HepG2 (cell line): ENCODE data around the gene ZCCHC8. TPM values are rescaled to one million over a fixed set of nuclear protein-coding genes. Genes with fewer than 3 reads are reported as not detected.

Source experiments
- DNMT3B ChIP-seq: conservative IDR thresholded peaks from 2 replicates; pipeline ENCODE4 v1.6.1; 2016; ENCODE audit warnings: missing biosample characterization, control low read depth
- FOXO1 ChIP-seq: sonication (generic); formaldehyde crosslinking; IDR thresholded peaks from 2 replicates; pipeline ENCODE4 v1.4.0; 2020; ENCODE audit warnings: missing genetic modification reagents
- HMGXB3 ChIP-seq: sonication (generic); formaldehyde crosslinking; IDR thresholded peaks from 2 replicates; pipeline ENCODE4 v1.4.0; 2020; ENCODE audit warnings: missing genetic modification reagents, borderline replicate concordance
- HOXA7 ChIP-seq: sonication (generic); formaldehyde crosslinking; IDR thresholded peaks from 2 replicates; pipeline ENCODE4 v1.8.1; 2022; ENCODE audit warnings: mild to moderate bottlenecking, missing genetic modification reagents, moderate library complexity
- KMT2B ChIP-seq: IDR thresholded peaks from 2 replicates; pipeline ENCODE4 v1.6.1; 2016; ENCODE audit warnings: missing genetic modification reagents, missing compliant biosample characterization
- MATR3 ChIP-seq: sonication (generic); formaldehyde crosslinking; IDR thresholded peaks from 2 replicates; pipeline ENCODE4 v1.4.0; 2020; ENCODE audit warnings: missing genetic modification reagents
- NRL ChIP-seq: sonication (generic); formaldehyde crosslinking; IDR thresholded peaks from 2 replicates; pipeline ENCODE4 v1.5.0; 2020; ENCODE audit warnings: missing genetic modification reagents, mild to moderate bottlenecking, moderate library complexity, borderline replicate concordance
- PRMT3 ChIP-seq: sonication (generic); formaldehyde crosslinking; IDR thresholded peaks from 2 replicates; pipeline ENCODE4 v1.8.1; 2022; ENCODE audit warnings: low read depth, mild to moderate bottlenecking, moderate library complexity, missing genetic modification reagents, borderline replicate concordance
- SRSF9 ChIP-seq: fragments of 200-400 bp; formaldehyde crosslinking; IDR thresholded peaks from 2 replicates; pipeline ENCODE4 v1.6.1; 2018; ENCODE audit warnings: borderline replicate concordance, mild to moderate bottlenecking, low read depth, low read length; ENCODE audit not compliant: insufficient read depth, poor library complexity, severe bottlenecking
- TOPORS ChIP-seq: sonication (generic); formaldehyde crosslinking; IDR thresholded peaks from 2 replicates; pipeline ENCODE4 v1.8.0; 2023; ENCODE audit warnings: mild to moderate bottlenecking, missing genetic modification reagents
- ZIK1 ChIP-seq: sonication (generic); formaldehyde crosslinking; IDR thresholded peaks from 2 replicates; pipeline ENCODE4 v1.5.0; 2020; ENCODE audit warnings: mild to moderate bottlenecking, low read depth, missing genetic modification reagents, borderline replicate concordance
- ZNF160 ChIP-seq: sonication (generic); formaldehyde crosslinking; IDR thresholded peaks from 2 replicates; pipeline ENCODE4 v1.8.0; 2022; ENCODE audit warnings: mild to moderate bottlenecking, inconsistent platforms, missing genetic modification reagents
- ZSCAN25 ChIP-seq: sonication (generic); formaldehyde crosslinking; IDR thresholded peaks from 2 replicates; pipeline ENCODE4 v1.8.0; 2022; ENCODE audit warnings: mild to moderate bottlenecking, missing genetic modification reagents
- polyA plus RNA-seq, 8 experiments: library from polyadenylated mRNA; depleted of rRNA in 3 of 8; stranded (reverse) in 7 of 8; unstranded in 1 of 8; fragments of >200 nt; fragmentation: Illumina TruSeq in 4 of 8; extraction: Trizol in 4 of 8; gene quantifications; 2 replicates each; pipeline versions ENCODE4 v1.2.1 to v1.2.3, GENCODE V29; 2011 to 2016; ENCODE audit warnings: low read depth in 4 of 8, missing spikeins in 1 of 8, mixed read lengths in 1 of 8; ENCODE audit not compliant: insufficient read depth in 1 of 8
- total RNA-seq, 5 experiments: library from RNA; depleted of rRNA; stranded (reverse); fragments of >200 nt; fragmentation: Illumina TruSeq; extraction: Trizol; gene quantifications; 2 replicates each; pipeline ENCODE4 v1.2.3, GENCODE V29; 2016; ENCODE audit warnings: low read depth in 1 of 5
- TF ChIP-seq, protein P1 (sequence below): sonication (generic); formaldehyde crosslinking; IDR thresholded peaks from 2 replicates; pipeline ENCODE4 v1.5.1; 2020; ENCODE audit warnings: missing genetic modification reagents, mild to moderate bottlenecking, borderline replicate concordance
- TF ChIP-seq, protein P2 (sequence below): sonication (generic); formaldehyde crosslinking; IDR thresholded peaks from 2 replicates; pipeline ENCODE4 v1.4.0; 2020; ENCODE audit warnings: missing genetic modification reagents
- TF ChIP-seq, protein P3 (sequence below): fragments of 450-650 bp; IDR thresholded peaks from 2 replicates; pipeline ENCODE4 v1.6.1; 2017
- TF ChIP-seq, protein P4 (sequence below): sonication (generic); formaldehyde crosslinking; IDR thresholded peaks from 2 replicates; pipeline ENCODE4 v1.4.0; 2020; ENCODE audit warnings: missing genetic modification reagents

Gene ZCCHC8
- total and polyA plus RNA-seq, 2 of the 13 experiments (the other 11 are each of a cell fraction or from before 2014, with no cell fraction given), result 18.6 to 20.9 TPM

DNA sequence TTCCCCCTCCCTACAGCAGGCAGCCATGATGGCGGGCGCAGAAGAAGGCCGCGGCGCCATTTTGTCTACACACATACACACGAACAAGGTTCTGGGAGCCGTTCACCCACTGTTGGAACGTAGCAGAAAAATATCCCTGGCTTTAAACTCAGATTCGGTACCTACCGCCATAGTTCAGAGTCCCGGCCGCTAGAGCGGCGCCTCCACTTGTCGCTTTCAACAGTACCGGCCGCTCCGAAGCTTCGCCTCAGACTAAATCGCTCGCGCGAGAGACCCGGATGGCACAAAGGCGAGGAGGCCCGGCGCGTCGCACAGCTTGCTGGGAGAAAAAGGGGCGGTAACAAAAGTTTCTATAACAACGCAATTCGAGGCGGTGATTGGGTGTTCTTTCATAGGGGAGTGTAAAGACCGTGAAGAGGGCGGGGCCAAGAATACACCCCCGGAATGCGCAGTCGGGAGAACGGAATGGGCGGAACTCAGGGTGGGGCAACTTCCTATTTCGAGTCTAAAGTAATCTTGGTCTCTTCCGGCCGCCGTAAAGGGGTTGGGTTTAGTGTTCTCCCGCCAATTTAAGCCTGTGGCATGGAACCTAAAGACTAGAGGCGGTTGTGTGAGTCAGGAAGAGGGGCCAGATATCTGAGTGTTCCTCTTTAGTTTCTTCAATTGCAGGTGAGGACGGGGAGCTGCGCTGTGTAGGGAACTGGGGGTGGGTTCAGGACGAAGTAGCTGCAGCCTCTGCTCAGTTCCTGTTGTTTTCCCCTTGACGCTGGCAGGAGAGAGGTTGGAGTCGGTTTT is 26.1 kb upstream of the ZCCHC8 start, which contains the start of the genes KNTC1 and RSRC2 (continued):
- TF ChIP-seq ZIK1 (CRISPR knock-in tag), result peak; percentile 69; the same call in 1 of the 2 replicates
- TF ChIP-seq SRSF9, result no peak
- TF ChIP-seq HOXA7 (CRISPR knock-in tag), result no peak
- TF ChIP-seq, protein P1, sequence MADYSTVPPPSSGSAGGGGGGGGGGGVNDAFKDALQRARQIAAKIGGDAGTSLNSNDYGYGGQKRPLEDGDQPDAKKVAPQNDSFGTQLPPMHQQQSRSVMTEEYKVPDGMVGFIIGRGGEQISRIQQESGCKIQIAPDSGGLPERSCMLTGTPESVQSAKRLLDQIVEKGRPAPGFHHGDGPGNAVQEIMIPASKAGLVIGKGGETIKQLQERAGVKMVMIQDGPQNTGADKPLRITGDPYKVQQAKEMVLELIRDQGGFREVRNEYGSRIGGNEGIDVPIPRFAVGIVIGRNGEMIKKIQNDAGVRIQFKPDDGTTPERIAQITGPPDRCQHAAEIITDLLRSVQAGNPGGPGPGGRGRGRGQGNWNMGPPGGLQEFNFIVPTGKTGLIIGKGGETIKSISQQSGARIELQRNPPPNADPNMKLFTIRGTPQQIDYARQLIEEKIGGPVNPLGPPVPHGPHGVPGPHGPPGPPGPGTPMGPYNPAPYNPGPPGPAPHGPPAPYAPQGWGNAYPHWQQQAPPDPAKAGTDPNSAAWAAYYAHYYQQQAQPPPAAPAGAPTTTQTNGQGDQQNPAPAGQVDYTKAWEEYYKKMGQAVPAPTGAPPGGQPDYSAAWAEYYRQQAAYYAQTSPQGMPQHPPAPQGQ (CRISPR knock-in tag), result no peak
- TF ChIP-seq DNMT3B (CRISPR knock-in tag), result peak; percentile 71; the same call in 1 of the 2 replicates
- TF ChIP-seq, protein P2, sequence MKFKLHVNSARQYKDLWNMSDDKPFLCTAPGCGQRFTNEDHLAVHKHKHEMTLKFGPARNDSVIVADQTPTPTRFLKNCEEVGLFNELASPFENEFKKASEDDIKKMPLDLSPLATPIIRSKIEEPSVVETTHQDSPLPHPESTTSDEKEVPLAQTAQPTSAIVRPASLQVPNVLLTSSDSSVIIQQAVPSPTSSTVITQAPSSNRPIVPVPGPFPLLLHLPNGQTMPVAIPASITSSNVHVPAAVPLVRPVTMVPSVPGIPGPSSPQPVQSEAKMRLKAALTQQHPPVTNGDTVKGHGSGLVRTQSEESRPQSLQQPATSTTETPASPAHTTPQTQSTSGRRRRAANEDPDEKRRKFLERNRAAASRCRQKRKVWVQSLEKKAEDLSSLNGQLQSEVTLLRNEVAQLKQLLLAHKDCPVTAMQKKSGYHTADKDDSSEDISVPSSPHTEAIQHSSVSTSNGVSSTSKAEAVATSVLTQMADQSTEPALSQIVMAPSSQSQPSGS (CRISPR knock-in tag), result peak; percentile 47
- TF ChIP-seq NRL, result no peak
- no peak for TF ChIP-seq MATR3 (CRISPR knock-in tag)
- TF ChIP-seq FOXO1 (CRISPR knock-in tag), result no peak; the same call in 1 of the 2 replicates
- peak; percentile 88 for TF ChIP-seq KMT2B (CRISPR knock-in tag)
- peak; percentile 90; the same call in 1 of the 2 replicates for TF ChIP-seq TOPORS (CRISPR knock-in tag)
- no peak; the same call in 1 of the 2 replicates for TF ChIP-seq ZSCAN25 (CRISPR knock-in tag)
- peak; percentile 77; the same call in 1 of the 2 replicates for TF ChIP-seq HMGXB3 (CRISPR knock-in tag)
- TF ChIP-seq, protein P3, sequence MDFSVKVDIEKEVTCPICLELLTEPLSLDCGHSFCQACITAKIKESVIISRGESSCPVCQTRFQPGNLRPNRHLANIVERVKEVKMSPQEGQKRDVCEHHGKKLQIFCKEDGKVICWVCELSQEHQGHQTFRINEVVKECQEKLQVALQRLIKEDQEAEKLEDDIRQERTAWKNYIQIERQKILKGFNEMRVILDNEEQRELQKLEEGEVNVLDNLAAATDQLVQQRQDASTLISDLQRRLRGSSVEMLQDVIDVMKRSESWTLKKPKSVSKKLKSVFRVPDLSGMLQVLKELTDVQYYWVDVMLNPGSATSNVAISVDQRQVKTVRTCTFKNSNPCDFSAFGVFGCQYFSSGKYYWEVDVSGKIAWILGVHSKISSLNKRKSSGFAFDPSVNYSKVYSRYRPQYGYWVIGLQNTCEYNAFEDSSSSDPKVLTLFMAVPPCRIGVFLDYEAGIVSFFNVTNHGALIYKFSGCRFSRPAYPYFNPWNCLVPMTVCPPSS, result no peak
- TF ChIP-seq, protein P4, sequence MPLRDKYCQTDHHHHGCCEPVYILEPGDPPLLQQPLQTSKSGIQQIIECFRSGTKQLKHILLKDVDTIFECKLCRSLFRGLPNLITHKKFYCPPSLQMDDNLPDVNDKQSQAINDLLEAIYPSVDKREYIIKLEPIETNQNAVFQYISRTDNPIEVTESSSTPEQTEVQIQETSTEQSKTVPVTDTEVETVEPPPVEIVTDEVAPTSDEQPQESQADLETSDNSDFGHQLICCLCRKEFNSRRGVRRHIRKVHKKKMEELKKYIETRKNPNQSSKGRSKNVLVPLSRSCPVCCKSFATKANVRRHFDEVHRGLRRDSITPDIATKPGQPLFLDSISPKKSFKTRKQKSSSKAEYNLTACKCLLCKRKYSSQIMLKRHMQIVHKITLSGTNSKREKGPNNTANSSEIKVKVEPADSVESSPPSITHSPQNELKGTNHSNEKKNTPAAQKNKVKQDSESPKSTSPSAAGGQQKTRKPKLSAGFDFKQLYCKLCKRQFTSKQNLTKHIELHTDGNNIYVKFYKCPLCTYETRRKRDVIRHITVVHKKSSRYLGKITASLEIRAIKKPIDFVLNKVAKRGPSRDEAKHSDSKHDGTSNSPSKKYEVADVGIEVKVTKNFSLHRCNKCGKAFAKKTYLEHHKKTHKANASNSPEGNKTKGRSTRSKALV, result no peak; the same call in 1 of the 2 replicates
- peak; percentile 59; the same call in 1 of the 2 replicates for TF ChIP-seq PRMT3 (CRISPR knock-in tag)
- no peak for TF ChIP-seq ZNF160
